ENCODE data around the gene TOB1.
A peak's percentile ranks its signal among the peaks of the same experiment; 100 is the strongest.
"Not testable (repeated sequence)": the region's sequence is repeated elsewhere in the genome, so short reads cannot be mapped to it uniquely, and the experiment has no call there.

The TOB1 gene

DNA sequence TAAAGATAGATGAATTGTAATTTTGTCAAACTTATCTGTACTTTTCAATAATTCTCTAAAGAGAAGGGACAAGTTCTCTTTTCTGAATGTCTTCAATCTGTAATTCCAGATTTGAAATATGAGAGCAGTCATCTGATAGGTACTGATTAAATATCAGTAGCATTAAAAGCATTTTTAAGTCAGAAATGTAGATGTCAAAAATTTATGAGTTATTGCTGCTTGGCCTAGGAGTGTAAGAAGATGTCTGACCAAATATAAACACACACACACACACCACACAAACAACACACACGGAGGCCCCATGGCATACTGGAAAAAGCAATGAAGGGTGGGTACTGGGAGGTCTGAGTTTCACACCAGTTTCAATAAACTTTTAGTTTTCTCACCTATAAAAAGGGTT, 2.4 kb upstream of the TOB1 start:
- DNase-seq (ENCODE audit: low read depth in 1 of 2, low spot score in 1 of 2) = no peak

DNA sequence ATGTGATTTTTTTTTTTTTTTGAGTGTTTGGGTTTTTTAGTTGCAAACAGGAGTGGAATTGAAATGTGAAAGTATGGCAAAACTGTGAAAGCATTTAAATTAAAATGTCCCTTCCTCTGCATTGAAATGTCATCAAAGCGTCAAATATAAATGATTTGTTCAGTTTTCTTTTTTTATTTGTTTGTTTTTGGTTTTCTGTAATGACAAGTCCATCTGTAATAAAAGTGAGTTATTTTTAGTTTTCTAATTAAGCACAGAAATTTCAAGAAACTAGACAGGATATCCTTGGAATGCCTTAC, 1.9 kb upstream of the TOB1 start:
- no peak for DNase-seq (ENCODE audit: low read depth in 1 of 2, low spot score in 1 of 2)

DNA sequence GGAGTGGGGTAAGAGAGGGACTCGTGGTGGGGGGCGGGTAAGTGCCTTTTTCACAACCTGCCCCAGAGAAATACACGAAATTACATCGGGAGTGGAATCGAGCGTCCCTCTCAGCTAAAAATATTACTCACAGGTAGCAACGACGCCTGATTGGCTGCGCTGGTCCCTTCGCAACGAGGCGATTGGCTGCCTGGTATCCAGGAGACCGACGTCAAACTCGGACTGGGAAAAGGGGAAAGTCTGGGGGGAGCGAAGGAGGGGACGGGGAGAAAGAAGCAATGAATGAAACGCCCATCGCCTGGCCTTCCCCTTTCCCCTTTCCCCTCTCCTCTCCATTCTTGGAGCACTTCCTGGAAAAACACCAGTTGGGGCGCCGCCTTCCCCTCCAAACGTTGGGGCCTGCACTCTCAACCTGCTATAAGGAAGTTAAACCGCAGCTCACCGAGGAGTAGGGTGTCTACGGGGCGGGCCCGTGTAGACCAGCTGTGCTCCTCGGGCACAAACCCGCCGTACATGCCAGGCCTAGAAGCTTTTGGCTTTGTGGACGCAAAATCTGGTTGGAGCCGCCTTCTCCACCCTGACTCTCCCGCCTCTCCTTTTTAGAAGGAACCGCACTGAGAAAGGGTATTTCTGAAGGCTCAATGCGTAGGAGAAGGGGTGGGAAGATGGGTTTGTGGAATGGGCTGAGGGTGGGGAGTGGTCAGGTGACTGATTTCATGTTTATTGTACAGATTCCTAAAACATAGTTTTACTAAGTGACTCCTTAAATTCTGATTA, 1.4 kb upstream of the TOB1 start:
- DNase-seq (ENCODE audit: low read depth in 1 of 2, low spot score in 1 of 2) = peak; percentile 62 to 68

DNA sequence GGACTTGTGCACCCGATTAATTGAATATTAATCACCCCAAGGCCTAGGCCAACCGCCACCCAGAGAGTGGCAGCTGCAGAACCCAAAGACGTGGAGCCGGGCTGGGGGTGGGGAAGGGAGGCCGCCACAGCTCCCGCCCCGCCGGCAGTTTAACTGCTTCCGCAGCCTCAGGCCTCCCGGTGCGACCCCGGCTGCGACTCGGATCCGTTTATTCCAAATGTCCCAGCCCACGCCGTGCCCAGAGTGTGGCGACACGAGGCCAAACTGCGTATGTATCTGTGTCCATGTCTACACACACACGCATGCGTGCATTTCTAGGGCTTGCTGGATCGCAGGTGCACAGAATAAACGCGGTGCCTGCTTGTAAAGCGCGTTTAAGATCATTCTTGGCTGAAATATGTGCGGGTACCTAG, 802 bp upstream of the TOB1 start:
- DNase-seq (ENCODE audit: low read depth in 1 of 2, low spot score in 1 of 2) = peak; percentile 36 to 37

DNA sequence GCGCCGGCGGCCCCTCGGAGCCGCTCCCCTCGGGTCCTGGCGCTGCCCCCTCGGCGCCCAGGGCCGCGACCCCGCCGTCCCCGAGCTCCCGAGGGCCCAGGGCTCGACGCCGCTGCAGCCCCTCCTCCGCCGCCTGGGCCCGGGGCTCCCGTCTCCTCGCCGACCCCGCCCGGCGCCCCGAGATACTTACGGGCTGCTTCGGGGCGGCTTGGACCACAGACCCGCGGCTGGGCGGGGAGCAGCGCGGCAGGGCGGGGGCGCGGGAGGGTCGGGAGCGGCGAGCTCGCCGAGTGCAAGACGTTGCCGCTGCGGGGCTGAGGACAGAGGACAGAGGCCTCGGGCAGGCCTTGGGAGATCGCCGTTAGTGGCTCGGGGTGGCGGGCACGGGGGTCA, 290 bp downstream of the TOB1 start:
- DNase-seq (ENCODE audit: low read depth in 1 of 2, low spot score in 1 of 2) = no peak

DNA sequence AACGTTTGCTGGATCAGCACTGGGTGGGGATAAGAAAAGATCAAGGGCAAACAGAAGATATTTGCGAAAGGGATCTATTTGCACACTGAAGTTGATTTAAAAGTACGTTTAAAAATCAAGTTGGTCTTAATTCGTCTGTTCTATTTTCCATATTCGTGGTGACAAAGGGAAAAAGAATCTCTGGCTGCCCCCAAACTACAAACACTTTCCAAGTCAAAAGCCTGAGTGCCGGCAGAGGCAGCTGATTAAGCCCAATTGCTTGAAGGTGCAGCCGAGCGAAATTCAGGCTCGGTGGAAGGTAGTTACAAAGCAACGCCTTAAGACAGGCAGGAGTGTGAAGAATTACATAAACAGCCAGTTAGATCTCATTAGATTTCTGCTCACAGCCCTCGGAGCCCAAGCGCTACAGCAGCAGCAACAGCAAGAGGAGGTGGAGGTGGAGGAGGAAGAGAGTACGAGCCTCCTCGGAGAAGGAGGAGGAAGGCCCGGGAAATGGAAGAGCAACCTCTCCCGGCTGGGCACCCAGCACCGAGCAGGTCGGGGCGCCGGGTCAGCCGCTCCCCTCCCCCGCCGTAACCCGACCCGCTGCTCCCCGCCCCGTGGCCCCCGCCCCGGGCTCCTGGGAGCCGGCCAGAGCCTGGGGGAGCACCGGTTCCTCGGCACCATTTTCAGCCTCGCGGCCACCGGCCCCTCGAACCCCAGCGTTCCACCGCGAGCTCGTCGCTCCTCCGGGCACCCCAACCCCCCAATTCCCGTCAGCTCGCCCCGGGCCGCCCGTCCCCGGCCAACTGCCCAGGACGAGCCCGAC, 890 bp downstream of the TOB1 start:
- peak; percentile 27 to 28 for DNase-seq (ENCODE audit: low read depth in 1 of 2, low spot score in 1 of 2)

DNA sequence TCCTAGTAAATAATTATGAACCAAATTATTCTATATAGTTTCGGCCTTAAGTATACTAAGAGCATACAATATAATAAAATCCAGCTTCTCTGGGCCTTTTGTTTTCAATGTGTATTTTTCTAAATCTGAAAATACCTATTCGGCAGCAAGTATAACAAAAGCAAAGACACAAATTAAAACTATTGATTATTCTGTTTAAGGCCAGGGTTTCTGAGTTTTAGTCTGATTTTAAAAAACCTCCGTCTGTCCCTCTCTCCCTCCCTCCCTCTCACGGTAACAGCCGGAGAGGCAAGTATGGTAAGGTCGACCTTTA, 1.5 kb downstream of the TOB1 start:
- DNase-seq (ENCODE audit: low read depth in 1 of 2, low spot score in 1 of 2) = no peak

DNA sequence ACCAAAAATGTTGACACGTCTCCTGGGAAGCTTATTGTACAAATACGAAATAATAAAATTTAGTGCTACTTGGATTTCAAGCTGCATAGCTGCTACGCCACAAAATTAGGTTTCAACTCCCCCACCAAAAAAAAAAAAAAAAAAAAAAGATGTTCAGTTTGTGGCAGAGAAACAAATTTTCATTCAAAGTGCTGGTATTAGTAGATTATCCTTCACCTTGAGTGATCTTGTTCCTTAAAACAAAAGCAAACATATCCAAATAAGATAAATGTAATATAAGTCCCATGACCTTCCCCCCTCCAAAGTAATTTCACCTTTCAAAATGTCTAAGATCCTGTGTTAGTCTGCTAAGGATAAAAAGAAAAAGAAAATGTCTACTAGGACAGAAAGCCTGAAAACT, 2.2 kb downstream of the TOB1 start:
- DNase-seq (ENCODE audit: low read depth in 1 of 2, low spot score in 1 of 2) = no peak

DNA sequence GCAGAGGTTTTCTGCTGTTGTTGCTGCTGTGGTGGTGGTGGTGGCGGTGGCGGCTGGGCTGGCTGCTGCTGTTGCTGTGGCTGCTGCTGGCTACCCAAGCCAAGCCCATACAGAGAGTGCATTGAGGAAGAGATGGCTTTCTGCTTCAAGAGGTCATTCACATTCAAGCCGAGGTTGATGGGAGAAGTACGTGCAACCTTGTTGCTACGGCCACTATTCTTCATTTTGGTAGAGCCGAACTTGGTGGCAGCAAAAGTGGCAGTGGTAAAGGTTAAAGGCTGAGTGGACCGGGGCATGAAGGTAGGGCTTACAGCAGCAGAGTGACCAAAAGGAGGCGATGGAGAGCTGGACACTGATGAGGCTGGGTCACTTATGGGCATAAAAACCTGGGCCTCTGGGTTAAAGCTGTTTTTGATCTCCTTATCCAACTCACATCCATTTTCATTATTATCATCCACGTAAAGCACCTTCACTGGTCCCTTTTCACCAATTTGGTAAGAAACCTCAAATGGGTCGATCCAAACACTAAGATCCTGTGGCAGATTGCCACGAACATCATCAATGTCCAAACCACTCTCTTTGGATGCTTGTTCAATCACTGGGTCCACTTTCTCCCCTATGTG, 2.8 kb downstream of the TOB1 start:
- DNase-seq (ENCODE audit: low read depth in 1 of 2, low spot score in 1 of 2) = no peak

DNA sequence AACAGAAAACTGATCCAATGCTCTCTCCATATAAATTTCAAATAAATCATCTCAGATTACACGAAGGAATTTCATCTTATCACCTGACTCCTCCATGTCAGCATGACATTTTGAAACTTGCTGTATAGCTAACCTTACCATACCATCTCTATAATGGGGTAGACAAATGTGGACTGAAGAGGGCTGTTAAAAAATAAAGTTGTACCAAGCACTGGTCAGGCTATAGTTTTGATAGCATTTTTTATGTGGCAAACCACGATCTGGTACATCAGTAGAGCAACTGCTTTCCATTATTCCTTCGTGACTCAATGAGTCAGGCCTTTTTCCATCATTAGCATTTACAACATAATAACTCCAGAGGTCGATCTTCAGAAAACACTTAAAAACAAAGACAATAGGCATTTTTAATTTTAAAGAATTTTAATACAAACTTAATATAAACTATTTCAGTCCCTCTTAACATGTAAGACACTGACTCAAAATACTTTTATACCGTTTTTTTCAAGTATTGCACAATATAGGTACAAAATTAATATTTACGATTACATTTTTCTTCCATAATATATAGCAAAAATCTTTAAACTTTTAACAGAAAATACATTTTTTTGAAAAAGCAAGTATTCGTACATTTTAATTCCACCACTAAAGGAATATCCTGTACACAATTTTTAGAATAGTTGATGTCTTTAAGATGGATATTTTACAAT, 4.2 kb downstream of the TOB1 start:
- DNase-seq (ENCODE audit: low read depth in 1 of 2, low spot score in 1 of 2) = no peak

DNA sequence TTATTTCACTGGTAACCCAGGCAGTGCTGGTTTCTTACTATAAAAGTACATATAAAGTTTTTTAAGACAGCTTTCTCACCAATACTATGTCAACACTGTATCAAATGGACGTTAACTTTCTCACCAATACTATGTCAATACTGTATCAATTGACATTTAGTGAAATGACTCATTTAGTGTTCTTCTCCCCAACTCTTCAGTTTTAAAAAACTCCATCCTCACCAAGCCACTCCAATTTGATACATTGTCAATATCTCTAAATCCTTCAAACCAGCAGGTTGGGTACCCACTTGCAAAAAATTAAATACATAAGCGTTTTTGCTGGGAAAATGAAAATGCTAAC, 4.8 kb downstream of the TOB1 start:
- DNase-seq (ENCODE audit: low read depth in 1 of 2, low spot score in 1 of 2) = no peak

DNA sequence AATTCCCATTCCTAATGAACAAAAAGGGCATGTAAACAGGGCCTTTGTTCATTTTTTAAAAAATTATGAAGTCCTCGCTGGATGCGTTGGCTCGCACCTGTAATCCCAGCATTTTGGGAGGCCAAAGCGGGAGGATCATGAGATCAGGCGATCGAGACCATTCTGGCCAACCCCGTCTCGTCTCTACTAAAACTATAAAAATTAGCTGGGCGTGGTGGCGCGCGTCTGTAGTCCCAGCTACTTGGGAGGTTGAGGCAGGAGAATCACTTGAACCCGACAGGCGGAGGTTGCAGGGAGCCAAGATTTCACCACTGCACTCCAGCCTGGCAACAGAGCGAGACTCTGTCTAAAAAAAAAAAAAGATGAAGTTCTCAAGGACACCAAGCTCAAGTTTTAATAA, 6.4 kb downstream of the TOB1 start:
- not testable (repeated sequence) for DNase-seq (ENCODE audit: low read depth in 1 of 2, low spot score in 1 of 2)

DNA sequence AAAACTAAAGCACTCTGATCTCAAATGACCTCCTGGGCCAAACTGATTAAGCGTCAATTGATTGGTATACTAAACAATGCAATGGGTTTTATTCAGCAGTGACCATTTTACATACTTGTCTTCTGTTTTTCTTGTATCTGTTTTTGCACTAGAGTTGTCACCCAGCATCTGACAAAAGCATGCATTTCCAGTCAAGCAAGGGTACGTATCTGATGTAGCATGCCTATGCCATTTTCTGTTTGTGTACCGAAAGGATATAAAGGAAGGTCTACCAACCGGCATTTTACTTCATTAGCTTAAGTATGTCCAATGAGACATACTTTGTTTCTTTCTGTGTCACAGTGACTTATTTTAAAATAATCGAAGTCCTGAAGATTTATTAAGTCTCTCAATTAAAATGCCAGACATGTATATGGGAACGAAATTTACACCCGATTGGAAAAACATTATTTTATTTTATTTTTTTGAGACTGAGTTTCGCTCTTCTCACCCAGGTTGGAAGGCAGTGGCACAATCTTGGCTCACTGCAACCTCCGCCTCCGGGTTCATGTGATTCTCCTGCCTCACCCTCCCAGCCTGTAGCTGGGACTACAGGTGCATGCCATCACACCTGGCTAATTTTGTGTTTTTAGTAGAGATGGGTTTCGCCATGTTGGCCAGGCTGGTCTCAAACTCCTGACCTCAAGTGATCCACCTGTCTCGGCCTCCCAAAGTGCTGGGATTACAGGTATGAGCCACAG, 7.5 kb downstream of the TOB1 start:
- no peak for DNase-seq (ENCODE audit: low read depth in 1 of 2, low spot score in 1 of 2)

DNA sequence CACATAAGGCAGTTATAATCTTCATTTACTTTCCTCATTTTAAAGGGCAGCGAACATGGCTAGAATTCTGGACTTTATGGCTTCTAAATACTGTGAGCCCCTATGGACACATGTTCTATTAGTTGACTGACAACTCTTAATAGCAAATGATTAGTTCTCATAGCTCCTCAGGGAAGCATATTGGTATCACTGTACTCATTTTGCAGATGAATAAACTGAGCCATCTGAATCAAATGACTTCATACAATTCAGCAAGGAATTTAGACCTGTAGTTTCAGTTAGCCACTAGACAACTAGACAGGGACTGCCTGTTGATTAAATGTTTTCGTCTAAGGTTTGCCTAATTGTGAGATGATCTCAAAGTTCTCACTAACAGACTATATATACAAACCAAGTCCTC, 9.7 kb downstream of the TOB1 start:
- DNase-seq (ENCODE audit: low read depth in 1 of 2, low spot score in 1 of 2) = no peak

DNA sequence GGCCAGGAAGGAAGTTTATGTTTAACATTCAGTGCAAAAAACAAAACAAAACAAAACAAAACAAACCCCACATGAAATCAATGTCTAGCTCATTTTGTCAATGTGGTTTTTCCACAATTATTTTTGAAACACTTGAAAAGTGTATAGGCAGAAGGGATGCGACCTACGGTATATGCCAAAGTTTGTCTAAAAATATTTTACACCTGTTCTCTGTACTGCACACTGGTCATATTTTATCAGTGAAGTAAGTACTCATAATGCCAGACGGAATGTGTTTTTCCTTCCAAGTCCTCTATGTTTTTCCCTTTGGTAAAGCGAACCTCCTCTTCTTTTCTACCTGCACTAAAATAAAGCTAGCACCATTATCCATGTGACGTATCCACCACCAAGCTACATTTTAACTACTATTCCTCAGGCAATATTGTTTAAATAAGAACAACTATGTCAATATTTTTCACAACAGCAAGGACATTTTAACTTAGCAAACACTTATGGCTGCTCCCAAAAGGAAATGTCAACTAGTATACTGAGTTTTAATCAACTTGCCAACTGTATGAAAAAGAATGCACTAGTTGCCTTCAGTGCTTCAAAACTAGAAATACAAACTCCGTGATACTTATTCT, 10.3 kb downstream of the TOB1 start:
- no peak for DNase-seq (ENCODE audit: low read depth in 1 of 2, low spot score in 1 of 2)

DNA sequence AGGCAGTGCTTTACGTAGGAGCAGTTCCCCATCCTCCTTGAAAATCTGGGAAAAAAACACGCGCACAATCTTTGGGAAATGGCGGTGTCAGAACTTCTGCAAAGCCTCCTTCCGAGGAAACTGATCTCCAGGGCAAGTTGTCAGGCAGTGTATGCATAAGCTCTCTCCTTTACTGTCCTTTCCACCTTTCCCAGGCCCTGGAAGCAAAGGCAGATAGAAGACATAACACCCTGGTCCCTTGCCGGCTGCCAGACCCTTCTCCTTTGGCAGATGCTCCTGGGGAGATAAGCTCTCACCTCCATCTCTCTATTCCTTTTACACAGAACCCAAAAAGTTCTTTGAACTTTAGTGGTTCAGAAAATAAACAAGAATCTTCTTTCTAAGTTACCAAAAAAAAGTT, 12.4 kb downstream of the TOB1 start:
- no peak for DNase-seq (ENCODE audit: low read depth in 1 of 2, low spot score in 1 of 2)

DNA sequence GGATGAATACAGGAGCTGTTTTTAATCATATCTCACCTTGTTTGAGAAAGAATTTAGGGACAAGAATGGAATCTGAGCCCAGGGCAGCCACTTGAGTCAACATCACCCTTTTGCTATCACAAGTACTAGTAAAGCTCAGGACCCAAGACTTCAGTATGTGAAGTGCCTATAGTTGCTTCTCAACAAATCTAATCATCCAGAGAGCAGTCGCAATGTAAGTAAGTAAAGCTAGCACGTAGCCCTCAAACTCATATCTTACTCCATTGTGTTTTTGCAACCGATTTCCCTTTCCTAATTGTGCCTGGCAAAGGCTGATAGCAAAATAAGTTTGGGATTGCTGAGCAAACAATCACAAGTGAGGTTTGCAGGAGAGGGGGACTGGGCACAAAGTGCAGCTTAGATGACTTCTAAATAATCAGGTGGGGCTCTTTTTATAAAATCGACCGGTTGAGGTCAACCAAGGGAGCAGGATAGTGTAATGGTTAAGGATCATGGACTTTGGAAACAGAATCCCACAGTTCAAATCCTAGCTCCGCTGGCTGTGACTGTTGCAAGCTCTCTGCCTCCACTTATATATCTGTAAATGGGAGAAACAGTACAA, 13.0 kb downstream of the TOB1 start:
- DNase-seq (ENCODE audit: low read depth in 1 of 2, low spot score in 1 of 2) = no peak

DNA sequence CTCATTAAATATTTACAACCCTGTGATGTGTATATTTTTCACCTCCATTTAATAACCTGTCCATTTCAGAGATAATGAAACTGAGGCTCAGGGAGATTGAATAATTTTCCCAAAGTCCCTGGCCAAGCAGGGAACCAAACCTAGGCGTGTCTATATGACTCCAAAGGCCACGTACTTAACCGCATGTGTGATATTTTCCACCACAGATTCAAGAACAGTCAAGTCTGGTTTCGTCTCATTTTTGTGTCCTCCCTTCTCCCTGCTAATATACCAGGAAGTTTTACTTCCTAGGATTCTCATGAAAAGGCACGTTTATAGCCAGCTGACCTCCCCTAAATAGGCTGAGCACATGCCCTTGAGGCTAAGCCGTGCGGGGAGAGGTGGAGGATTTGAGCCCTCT, 15.5 kb downstream of the TOB1 start:
- no peak for DNase-seq (ENCODE audit: low read depth in 1 of 2, low spot score in 1 of 2)

DNA sequence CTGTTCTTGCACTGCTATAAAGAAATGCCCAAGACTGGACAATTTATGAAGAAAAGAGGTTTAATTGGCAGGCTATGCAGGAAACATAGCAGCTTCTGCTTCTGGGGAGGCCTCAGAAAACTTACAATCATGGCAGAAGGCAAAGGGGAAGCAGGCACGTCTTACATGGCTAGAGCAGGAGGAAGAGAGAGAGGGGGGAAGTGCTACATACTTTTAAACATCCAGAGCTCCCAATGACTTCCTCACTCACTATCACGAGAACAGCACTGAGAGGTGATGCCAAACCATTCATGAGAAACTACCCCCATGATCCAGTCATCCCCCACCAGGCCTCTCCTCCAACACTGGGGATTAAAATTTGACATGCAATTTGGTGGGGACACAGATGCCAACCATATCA, 17.4 kb downstream of the TOB1 start:
- DNase-seq (ENCODE audit: low read depth in 1 of 2, low spot score in 1 of 2) = no peak

DNA sequence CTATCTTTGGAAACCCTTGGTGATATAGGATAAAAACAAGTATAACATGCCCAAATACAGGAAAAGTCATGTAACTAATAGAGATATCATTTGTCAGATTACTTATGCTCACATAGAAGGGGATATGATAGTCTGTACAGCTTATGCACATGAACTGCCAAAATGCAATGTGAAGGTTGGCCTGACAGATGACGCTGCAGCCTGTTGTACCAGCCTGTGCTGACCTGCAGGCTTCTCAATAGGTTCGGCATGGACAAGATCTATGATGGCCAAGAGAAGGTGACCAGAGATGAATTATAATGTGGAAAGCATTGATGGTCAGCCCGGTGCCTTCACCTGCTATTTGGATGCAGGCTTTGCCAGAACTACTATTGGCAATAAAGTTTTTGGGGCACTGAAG, 18.1 kb downstream of the TOB1 start:
- no peak for DNase-seq (ENCODE audit: low read depth in 1 of 2, low spot score in 1 of 2)

DNA sequence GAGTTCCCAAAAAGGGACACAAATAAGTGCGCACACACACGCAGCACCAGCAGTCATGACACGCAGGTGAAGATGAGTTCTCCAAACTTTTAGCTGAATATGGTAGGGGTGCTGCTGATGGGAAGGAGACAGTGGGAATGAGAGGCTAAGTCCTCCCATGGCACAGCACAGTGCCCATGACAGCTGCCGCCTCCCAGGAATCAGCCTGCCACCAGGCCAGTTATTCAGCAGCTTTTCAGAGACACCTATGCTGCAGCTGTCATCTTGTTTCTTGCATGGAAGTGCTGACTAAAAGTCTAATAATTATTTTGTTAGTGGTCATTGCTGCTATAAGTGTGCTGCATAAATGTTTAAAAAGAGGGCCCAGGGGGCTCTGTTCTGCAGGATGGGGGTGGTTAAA, 18.6 kb downstream of the TOB1 start:
- no peak for DNase-seq (ENCODE audit: low read depth in 1 of 2, low spot score in 1 of 2)

Measured in stimulated activated CD4-positive, alpha-beta T cell treated with anti-CD3 and anti-CD28 coated beads, Interleukin-15, amount 100 ng/mL, for 1 hour (primary cell).